GM21576 (cell line): ENCODE results near the gene C11orf42.
A peak's percentile ranks its signal among the peaks of the same experiment; 100 is the strongest.

Experiments used
- ATAC-seq: cut with Tn5 transposase; IDR thresholded peaks from one replicate; pipeline ENCODE4 v1.9.1; 2021; ENCODE audit warnings: mild to moderate bottlenecking, moderate library complexity; ENCODE audit not compliant: unreplicated experiment

The C11orf42 gene

DNA sequence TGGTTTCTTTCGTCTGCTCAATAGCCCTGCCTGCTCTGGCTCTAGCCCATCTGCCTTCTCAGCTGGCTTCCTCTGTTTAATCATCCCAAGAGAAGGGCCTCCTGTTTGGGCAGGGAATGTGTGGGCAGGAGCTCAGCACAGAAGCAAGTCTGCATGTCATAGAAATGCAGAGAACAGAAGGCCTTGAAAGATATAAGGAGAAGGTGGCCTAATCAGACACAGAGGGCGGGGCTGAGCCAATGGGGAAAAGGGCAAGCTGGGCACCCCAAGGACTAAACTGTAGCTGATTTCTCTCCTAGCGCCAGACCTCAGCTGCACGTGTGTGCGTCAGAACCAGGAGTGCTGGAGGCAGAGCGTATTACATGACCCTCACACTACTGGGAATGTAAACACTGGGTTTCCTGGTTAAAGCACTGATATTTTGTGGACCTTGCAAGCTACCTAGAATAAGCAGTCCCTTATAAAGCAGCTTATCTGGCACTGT, 46.7 kb downstream of the C11orf42 start:
- ATAC-seq, result no peak

DNA sequence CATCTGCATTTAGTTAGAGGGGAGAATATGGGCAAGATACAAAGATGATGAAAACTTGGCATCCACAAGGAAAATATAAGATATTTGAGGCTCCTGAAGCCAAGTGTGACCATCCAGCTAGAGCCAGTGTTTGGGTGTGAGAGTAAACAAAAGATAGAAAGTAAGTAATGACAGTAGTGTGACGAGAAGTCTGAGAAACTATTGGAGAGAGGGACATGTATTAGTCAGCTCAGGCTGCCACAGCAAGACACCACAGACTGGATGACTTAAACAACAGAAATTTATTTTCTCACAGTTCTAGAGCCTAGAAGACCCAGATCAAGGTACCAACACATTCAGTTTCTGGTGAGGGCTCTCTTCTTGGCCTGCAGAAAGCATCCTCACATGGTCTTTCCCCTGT, 47.8 kb downstream of the C11orf42 start:
- peak; percentile 63 for ATAC-seq

DNA sequence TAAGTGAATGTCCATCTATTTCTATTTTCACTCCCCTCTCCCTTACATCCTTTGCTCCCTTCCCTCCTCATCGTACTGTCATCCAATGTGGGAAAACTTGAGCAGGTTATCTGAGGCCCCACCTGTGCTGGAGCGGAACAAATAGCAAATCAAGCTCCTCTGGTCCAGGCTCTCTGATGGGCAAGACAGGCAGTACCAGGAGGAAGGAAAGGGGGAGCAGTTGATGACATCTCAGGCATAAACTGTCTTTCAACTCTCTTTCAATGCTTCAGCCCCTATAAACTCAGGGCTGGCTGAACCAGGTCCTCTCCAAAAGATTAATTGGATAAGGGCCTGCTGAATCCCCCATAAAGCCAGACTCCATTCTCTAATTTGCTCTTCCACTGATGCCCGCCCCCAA, 52.8 kb downstream of the C11orf42 start:
- ATAC-seq, result no peak

DNA sequence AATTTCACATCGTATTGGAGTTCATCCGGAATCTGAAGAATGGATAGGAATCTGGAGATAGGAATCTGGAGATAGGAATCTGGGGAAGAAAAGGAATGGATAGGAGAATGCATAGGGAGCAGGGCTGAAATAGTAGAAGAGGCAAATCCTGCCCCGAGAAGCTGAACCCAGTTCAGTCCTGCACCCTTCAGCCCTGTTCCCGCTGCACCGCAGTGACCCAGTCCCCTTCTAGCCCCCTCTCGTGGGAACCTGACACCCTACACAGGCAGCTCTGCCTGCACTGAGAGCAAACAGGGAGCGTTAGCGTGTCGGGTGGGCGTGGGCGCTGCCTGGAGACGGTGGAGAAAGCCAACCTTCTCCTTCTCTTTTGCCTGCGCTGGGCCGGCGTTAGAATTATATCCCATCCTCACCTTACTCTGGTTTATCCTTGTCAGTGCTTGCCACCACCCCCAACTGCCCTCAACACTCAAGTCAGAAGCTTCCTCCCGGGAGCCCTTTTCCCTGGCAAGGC, 53.3 kb downstream of the C11orf42 start:
- no peak for ATAC-seq

DNA sequence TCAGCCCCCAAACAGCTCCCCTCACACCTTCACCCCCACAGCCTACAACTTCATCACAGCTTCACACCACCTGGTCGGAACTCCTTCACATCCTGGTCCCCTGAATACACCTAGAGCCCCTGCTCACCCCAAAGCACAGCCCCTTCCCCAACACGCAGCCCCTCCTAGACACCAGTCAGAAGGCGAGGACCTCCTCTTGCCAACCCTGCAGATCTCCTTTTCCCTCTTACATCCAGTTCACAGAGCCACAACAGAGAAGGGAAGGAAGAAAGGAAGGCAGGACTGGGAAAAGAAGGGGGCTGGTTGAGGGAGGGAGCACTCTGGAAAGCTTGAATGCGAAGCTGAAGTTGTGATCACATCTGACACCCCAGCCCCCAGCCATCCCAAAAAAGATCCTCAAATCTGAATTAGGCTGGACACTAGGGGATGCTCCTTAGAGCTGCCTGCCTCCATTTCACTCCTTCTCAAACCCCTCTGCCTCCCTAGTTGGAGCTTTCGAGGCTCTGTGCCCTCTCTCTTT, 54.9 kb downstream of the C11orf42 start:
- ATAC-seq, result no peak
